ENCODE measurements around the gene SAMD14.

SAMD14 gene

GRCh38 chr17:50132104-50132794, 2.3 kb upstream of the SAMD14 start:
- DNase-seq, result peak in 1 of 4 experiments; percentile 20

- peak in 3 of 4 experiments; percentile 37 to 47 (median 38) for DNase-seq
Measured at GRCh38 chr17:50130559-50131305, 772 bp upstream of the SAMD14 start.

- DNase-seq, result no peak
Measured at GRCh38 chr17:50129353-50129727, 620 bp downstream of the SAMD14 start.

- DNase-seq, result peak; percentile 46 to 71 (median 60)
Measured at GRCh38 chr17:50128441-50129352, 1.3 kb downstream of the SAMD14 start.

- peak in 3 of 4 experiments; percentile 28 to 32 (median 32) for DNase-seq
Measured at GRCh38 chr17:50127697-50128361, 2.1 kb downstream of the SAMD14 start.

- no peak for DNase-seq
Measured at GRCh38 chr17:50125420-50125997, 4.5 kb downstream of the SAMD14 start.

GRCh38 chr17:50123649-50124349, 6.2 kb downstream of the SAMD14 start:
- no peak for DNase-seq

- no peak for DNase-seq
Measured at GRCh38 chr17:50122945-50123344, 7.0 kb downstream of the SAMD14 start.

GRCh38 chr17:50120475-50121253, 9.3 kb downstream of the SAMD14 start:
- no peak for DNase-seq

GRCh38 chr17:50118828-50119218, 11.1 kb downstream of the SAMD14 start:
- no peak for DNase-seq

- no peak for DNase-seq
Measured at GRCh38 chr17:50118076-50118827, 11.7 kb downstream of the SAMD14 start.

GRCh38 chr17:50117202-50118051, 12.5 kb downstream of the SAMD14 start:
- DNase-seq, result peak; percentile 35 to 76 (median 52)

GRCh38 chr17:50115756-50116155, 14.2 kb downstream of the SAMD14 start:
- no peak for DNase-seq

- DNase-seq, result peak; percentile 80 to 92 (median 83)
Measured at GRCh38 chr17:50114849-50115357, 15.1 kb downstream of the SAMD14 start.

GRCh38 chr17:50114401-50114800, 15.6 kb downstream of the SAMD14 start:
- no peak for DNase-seq

- DNase-seq, result no peak
Measured at GRCh38 chr17:50113624-50114320, 16.2 kb downstream of the SAMD14 start.

GRCh38 chr17:50112694-50113093, 17.3 kb downstream of the SAMD14 start:
- no peak for DNase-seq

Data from suppressor macrophage (primary cell).